ENCODE data around the gene CYTH4. TPM values are rescaled to one million over a fixed set of nuclear protein-coding genes. Genes with fewer than 3 reads are reported as not detected.
"Not testable (repeated sequence)": the region's sequence is repeated elsewhere in the genome, so short reads cannot be mapped to it uniquely, and the experiment has no call there.

The CYTH4 gene
- not detected in 2 replicates for total RNA-seq (ENCODE audit: low replicate concordance)

GRCh38 chr22:37282385-37282677 is at the start of gene CYTH4:
TSS of gene CYTH4 (plus strand) at chr22:37282508. CDS start at chr22:37282570, 62 bp downstream.
- no peaks in the 10 kb centered on the region for H3K36me3 ChIP-seq
- H3K4me3 ChIP-seq = no peak within 1 kb of the TSS
- H3F3A ChIP-seq (ENCODE audit: low read depth) = no peaks in the 10 kb centered on the region
- no peaks in the 10 kb centered on the region for H3K9me3 ChIP-seq (ENCODE audit: low read depth)
- H2AFZ ChIP-seq (replicated peaks) = no peak within 1 kb of the TSS
- Mint-ChIP-seq H3K36me3 (no peaks in the 10 kb centered on the region), H3K4me3 (peak within 1 kb of the TSS; percentile 2), H3K9me3 (no peaks in the 10 kb centered on the region), H3K27ac (peak within 1 kb of the TSS; percentile 11), H3K4me1 (peaks cover 21% of the 10 kb centered on the region), H3K27me3 (ENCODE audit: insufficient read depth, low read depth) (peaks cover 26% of the 10 kb centered on the region)
- no peak for TF ChIP-seq CTCF (IDR thresholded peaks at IDR 0.05)
- TF ChIP-seq EZH2phosphoT487 (IDR thresholded peaks at IDR 0.05) = no peak
- TF ChIP-seq EZH2 (IDR thresholded peaks at IDR 0.05) = no peak
- DNase-seq (ENCODE audit: low spot score) = no peak
- H3K79me2 ChIP-seq (ENCODE audit: low read depth) = no peaks in the 10 kb centered on the region
- peaks cover 12% of the 10 kb centered on the region for H3K4me1 ChIP-seq
- no peak within 1 kb of the TSS for H3K27ac ChIP-seq
- H4K20me1 ChIP-seq (ENCODE audit: low read depth) = no peaks in the 10 kb centered on the region
- H3K9ac ChIP-seq = no peak within 1 kb of the TSS
- no peaks in the 10 kb centered on the region for H3K27me3 ChIP-seq
- H3K4me2 ChIP-seq = no peak within 1 kb of the TSS

- H2AFZ ChIP-seq (replicated peaks); H3K4me3 ChIP-seq; H3K27ac ChIP-seq; H3F3A ChIP-seq (ENCODE audit: low read depth); H3K4me1 ChIP-seq; H3K9ac ChIP-seq; DNase-seq (ENCODE audit: low spot score); H3K4me2 ChIP-seq; H3K36me3 ChIP-seq; H3K9me3 Mint-ChIP-seq; H3K79me2 ChIP-seq (ENCODE audit: low read depth); H3K9me3 ChIP-seq (ENCODE audit: low read depth); H3K27me3 ChIP-seq; H3K4me3 Mint-ChIP-seq; H3K36me3 Mint-ChIP-seq; H4K20me1 ChIP-seq (ENCODE audit: low read depth): not testable (repeated sequence)
- Mint-ChIP-seq H3K27me3 (ENCODE audit: insufficient read depth, low read depth) (peaks cover 13% of the 10 kb centered on the region), H3K4me1 (peaks cover 12% of the 10 kb centered on the region), H3K27ac (peak overlapping the region; percentile 14)
Observed at GRCh38 chr22:37233371-37233750, 48.9 kb upstream of the CYTH4 start.

- no peak overlapping the region for H3K27ac ChIP-seq
- no peaks in the 10 kb centered on the region for H3K27me3 ChIP-seq
- TF ChIP-seq EZH2phosphoT487 (IDR thresholded peaks at IDR 0.05) = no peak
- TF ChIP-seq CTCF (IDR thresholded peaks at IDR 0.05) = no peak
- TF ChIP-seq EZH2 (IDR thresholded peaks at IDR 0.05) = no peak
- no peak overlapping the region for H3K4me3 ChIP-seq
- H3K4me1 ChIP-seq = no peaks in the 10 kb centered on the region
- Mint-ChIP-seq H3K36me3 (no peaks in the 10 kb centered on the region), H3K27me3 (ENCODE audit: insufficient read depth, low read depth) (peaks cover 13% of the 10 kb centered on the region), H3K4me3 (peak overlapping the region; percentile 43), H3K27ac (peak overlapping the region; percentile 72), H3K9me3 (no peaks in the 10 kb centered on the region), H3K4me1 (peaks cover 12% of the 10 kb centered on the region)
- H3K9ac ChIP-seq = no peak overlapping the region
- H2AFZ ChIP-seq (replicated peaks) = no peak overlapping the region
- no peaks in the 10 kb centered on the region for H3K36me3 ChIP-seq
- H3F3A ChIP-seq (ENCODE audit: low read depth) = no peaks in the 10 kb centered on the region
- no peaks in the 10 kb centered on the region for H3K79me2 ChIP-seq (ENCODE audit: low read depth)
- no peaks in the 10 kb centered on the region for H4K20me1 ChIP-seq (ENCODE audit: low read depth)
- no peak for DNase-seq (ENCODE audit: low spot score)
- H3K9me3 ChIP-seq (ENCODE audit: low read depth) = no peaks in the 10 kb centered on the region
- H3K4me2 ChIP-seq = no peak overlapping the region
Observed at GRCh38 chr22:37233751-37234631, 48.3 kb upstream of the CYTH4 start.

Measured in neural progenitor cell (in vitro differentiated cells).